HG02885 (cell line): Measurements from ENCODE around the gene KCTD20.

Experiments
- ATAC-seq: cut with Tn5 transposase; IDR thresholded peaks from one replicate; pipeline ENCODE4 v1.9.1; 2021; ENCODE audit warnings: mild to moderate bottlenecking; ENCODE audit not compliant: unreplicated experiment, poor library complexity

The KCTD20 gene

DNA sequence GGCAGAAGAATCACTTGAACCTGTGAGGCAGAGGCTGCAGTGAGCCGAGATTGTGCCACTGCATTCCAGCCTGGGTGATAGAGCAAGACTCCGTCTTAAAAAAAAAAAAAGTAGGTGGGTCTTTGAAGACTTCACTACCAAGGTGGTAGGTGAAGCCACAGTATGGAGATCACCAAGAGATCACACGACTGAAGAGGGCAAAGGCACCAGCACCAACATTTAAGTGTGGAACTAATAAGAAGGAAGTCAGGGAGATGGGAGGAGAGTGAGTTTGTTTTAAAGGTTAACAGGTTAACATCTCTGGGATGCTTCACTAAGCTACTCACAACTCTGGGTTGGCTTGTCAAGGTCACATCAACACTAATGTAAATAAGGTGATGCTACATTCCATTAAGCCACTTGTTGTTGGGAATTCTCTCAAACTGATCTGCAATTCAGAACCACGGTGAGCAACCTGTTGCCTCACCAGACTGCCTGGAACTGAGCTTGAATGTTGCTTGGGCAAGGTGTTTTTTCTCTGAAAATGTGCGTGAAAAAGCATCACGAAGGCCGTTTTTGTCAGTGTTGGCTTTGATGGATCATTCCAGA, 48.7 kb downstream of the KCTD20 start:
- ATAC-seq: no peak

DNA sequence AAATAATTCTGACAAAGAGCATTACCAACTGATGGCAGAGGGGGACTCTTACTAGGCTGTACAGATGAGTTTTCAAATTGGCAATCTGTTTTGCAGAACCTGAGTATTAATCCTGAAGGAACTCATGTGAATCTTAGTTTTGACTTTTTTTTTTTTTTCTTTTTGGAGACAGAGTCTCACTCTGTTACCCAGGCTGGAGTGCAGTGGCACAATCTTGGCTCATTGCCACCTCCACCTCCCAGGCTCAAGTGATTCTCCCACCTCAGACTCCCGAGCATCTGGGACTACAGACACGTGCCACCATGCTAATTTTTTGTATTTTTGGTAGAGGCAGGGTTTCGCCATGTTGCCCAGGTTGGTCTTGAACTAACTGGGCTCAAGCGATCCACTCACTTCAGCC, 49.3 kb downstream of the KCTD20 start:
- no peak for ATAC-seq

DNA sequence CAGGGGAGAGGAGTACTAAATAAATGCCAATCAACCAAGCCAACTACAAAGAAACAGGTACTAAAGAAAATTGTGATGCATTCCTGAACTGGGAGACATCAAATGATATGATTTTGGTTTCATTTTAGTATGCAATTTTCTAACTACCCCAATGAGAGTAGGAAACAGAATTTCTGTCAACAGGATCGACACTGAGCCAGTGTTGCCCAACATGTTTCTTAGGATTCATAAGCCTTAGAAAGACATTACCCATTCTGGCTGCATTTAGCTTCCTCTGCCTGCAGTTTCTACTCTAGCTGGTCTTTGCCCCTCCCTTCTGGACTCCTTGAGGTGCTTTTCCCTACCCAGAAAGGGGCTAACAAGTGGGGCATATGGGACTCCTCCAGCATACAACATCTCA, 49.8 kb downstream of the KCTD20 start:
- no peak for ATAC-seq

DNA sequence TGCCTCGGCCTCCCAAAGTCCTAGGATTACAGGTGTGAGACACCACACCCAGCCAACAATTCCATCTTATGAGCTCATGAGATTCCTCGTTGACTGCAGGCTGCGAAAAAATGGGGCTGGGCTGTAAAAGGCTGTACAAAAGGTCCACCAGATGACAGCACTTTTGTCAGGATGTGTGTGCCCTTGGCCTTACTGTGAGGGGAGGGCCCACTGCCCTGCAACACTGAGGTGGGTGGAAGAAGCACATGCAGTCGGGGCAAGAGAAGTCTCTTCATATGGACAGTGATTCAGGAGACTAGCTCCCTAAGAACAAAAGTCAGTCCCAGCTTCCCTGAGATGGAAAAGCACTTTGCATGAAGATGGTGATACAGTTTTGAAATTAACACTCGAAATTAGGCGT, 50.5 kb downstream of the KCTD20 start:
- no peak for ATAC-seq

DNA sequence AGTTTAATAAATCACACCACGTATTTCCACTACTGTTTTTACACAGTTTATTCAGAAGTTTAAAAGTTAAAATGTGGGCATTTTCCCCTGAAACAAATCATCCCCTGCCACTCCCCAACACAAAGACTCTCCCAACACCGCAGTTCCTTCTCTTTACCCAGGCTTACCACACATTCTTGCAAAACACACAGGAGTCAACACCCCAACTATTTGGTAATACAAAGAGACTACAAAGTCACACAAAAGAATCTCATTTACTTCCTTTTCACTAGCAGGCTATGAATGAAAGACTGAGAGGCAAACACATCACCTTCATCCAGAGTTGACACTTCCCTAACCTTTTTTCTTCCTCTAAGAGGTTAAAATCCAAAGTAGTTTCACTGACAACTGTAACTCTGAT, 51.1 kb downstream of the KCTD20 start:
- no peak for ATAC-seq

DNA sequence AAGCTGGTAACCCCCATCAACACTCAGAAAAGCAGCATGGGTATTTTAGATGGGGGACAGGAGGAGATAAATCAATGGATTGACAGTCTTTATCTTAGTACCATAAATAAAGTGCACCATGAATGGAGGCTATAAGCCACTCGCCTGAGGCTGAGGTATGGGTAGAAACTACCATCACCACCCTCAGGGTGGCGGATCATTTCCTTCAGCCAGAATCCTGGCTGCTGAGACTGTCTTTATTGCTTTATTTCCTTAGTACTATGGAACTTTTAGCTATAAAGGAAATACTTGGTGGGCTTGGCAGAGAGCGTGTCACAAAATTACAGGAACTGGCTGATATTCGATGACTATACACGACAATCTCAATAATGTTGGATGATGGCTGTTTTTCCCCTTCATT, 52.3 kb downstream of the KCTD20 start:
- ATAC-seq: no peak

DNA sequence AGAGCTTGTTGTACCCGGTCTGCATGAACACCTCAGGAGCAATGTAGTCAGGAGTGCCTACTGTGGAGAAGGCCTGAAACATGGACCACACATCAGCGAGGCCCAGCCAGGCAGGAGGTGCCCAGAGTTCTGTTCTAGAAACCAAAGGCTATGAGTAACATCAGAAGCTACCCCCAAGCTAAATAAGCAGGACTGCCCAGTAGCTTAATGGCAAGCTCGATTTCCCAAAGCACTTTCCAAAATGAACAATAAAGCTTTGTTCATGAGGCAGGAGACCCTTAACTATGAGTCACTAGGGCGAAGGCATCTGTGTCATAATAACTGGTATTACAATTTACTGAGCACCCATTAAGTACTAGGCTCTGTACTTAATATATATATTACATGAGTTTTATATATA, 57.1 kb downstream of the KCTD20 start:
- no peak for ATAC-seq

DNA sequence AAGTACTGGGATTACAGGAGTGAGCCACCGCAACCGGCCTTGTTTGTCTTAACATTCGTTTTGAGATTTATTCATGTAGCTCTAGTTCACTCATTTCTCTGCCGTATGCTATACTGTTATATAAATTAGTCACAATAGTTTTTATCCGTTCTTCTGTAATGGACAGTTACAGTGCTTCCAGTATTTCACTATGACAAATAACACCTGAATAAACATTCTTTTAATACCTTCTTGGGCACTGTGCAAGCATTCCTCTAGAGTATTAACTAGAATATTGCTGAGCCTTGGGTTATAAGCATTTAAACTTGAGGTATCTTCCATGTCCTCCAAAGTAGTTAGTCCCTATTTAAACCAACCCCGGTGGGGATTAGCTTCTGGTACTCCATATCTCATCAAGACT, 58.9 kb downstream of the KCTD20 start:
- no peak for ATAC-seq

DNA sequence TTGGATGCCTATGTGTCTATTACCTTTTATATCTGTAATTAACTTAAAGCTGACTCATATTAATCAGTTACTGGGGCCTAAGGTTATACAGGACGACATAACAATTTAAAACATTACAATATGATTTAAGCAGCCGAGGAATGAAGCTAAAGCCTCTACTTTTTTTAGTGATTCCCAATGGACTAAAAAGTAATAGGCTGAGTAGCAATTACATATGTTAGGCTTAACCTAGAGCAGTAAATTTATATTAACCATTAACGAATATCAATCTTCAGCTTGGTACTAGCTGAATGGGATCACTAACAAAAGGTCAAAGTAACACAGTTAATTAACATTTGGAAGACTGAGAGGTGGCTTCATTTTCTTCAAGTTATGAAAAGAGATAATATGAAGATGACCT, 61.4 kb downstream of the KCTD20 start:
- no peak for ATAC-seq

DNA sequence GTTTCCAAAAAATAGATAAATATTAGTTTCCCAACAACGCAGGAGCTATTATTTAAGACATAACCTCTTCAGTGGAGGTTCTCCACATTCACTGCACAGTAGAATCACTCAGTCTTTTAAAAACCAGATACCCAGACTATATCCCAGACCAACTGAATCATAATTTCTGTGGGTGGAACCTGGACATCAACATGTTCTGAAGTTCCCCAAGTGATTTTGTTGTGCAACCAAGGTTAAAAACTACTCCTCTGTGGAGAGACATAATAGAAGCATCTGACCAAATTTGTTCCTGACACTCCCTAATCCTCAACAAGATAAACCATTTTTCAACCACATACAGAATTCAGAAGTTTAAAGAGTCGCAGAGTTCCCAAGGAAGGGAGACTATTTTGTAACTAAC, 62.2 kb downstream of the KCTD20 start:
- no peak for ATAC-seq

DNA sequence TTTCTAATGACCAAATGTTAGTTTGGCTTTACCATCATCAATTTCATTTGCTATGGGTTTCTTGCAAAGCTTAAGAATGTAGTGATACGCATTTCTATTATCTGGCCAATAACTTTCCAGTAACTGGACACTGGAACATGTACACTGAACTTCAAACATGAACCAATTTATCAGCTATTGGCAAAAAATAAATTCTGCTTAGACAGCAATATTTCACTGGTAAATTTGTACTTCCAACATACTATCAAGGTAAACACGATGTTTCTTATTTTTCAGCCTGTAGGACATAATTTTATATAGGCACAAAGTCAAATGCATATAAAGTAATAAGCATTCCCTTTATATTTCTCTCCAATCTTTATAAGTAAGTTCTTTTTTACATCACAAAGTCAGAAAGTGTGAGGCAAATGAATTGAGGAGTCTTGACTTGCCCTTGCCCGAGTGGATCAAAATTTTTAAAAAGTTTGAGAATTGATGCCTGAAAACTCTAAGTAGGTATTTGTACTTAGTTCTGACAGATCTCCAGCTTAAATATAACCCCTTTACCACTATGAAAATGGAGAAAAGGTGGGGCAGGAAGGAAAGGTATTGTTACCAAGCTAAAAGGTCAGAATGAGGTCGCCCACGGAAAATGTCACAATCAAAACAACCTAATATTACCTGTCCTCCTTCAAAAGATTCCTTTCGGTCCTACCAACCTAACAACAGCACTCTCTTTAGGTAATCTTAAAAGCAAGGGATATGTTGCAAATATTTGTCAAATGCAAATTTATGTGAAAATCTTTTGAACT, 63.1 kb downstream of the KCTD20 start:
- ATAC-seq: no peak

DNA sequence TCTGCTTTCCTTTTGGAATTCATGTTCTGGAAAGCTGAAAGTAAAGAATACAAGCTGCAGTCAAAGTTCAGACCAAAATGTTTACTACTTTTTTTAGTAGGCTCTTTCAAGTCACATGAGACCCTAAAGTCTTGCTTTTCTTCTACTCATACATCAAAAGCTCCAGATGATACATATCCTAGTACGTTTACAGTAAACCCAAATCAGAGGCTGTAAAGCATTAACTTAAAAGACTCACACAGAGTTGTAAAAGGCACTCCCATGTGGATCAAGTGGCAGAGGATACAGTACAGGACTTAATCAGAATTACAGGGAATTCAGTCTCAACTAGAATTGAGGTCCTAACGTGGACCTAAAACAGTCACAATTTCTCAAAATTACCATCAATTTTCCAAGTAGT, 63.8 kb downstream of the KCTD20 start:
- no peak for ATAC-seq

DNA sequence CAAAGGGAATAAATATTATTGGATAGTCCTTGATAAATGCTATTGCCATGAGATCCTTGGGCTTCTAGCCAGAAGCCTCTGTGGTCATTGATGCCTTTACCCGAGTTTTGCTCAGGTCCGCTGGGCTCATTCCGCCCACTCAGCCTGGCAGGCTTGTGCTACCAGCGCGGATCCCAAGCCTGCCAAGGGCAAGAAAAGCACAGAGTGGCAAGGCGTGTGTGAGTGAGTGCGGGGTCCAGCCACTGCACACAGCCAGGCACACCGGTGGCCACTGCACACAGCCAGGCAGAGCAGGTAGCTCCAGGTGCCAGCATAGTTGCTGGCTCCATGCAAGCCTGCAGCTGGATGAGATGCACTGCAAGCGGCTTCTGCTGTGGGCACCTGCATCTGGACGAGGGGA, 65.7 kb downstream of the KCTD20 start:
- no peak for ATAC-seq

DNA sequence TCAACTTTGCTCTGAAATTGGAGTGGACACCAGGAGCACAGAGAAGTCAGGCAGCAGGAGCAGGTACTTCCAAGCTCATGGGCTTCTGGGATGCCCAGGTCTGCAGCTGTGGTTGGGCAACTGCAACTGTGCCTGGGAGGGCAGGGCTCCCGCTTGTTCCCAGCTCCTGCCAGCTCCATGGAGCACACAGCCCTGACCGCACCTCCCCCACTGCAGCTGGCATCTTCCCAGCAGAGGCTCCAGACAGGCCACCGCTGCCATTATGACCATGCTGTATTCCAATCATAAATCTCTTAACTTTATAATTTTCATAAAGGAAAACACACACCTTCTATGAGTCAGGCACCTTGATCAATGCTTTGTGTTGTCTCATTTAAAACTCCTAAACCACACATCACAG, 67.6 kb downstream of the KCTD20 start:
- no peak for ATAC-seq

DNA sequence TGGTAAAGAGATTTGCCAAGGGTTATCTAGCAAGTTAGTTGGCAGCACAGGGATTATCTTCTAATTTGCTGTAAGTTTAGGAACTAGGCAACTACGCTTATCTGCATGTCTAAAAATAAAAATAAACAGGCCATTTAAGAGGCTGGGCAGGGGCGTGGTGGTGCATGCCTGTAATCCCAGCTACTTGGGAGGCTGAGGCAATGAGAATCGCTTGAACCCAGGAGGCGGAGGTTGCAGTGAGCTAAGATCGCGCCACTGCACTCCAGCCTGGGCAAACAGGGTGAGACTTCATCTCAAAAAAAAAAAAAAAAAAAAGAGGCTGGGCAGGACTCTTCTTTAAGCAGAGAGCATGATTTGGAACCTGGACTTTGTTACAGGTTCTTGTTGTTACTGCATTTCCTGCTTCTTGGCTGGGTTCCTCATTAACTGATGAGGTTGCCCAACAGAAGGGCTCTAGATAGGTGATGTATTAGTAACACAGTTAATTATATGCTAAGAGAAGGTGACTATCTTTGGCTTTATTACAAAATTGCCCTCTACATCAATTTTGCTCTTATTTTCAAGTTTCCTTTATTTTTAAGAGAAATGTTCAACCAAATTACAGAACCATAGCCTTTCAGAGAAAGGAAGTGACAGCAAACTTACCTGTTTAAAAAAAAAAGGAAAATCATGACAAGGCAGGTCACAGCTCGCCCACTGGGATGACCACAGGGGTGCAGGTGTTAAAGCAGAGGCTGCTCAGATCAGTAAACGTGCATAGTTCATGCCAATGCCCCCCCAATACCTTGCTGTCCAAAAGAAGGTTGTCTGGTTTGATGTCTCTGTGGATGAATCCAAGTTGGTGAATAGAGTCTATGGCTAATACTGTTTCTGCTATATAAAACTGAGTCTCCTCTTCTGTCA, 72.0 kb downstream of the KCTD20 start:
- ATAC-seq: no peak

DNA sequence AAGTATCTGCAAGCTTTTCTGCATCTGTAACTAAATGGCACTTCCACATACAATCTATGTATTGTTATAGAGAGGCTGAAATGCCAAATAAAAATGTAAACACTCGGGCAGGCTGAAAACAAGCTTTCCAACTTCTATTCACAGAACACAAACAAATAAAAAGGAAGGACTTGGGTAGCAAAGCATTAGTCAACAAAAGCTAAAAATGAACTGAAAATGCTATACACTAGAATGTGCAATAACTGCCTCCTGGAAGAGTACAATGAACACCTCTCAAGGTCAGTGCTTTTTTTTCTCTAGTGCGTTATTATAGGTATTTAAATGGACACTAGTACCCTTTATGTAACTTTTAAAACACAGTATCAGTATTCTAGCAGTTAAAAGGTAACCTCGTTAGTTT, 73.0 kb downstream of the KCTD20 start:
- no peak for ATAC-seq

DNA sequence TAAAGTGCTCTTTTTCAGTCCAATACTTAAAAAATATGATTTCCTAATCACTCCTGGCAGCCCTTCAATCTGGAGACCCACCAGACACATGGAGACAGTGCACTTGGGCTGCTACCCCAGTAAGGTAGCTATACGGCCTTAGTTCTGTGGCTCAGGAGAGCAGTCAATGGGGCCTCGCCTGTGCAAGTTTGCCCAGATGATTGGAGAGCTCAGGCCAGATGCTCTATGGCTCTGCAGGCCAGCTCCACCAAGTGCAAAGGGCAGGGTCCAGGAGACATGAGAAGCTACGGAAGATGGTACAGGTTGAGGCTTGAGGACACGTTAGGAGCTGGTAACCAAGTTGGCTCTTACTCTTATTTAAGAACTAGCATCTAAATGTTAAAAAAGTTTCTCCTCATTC, 73.8 kb downstream of the KCTD20 start:
- no peak for ATAC-seq

DNA sequence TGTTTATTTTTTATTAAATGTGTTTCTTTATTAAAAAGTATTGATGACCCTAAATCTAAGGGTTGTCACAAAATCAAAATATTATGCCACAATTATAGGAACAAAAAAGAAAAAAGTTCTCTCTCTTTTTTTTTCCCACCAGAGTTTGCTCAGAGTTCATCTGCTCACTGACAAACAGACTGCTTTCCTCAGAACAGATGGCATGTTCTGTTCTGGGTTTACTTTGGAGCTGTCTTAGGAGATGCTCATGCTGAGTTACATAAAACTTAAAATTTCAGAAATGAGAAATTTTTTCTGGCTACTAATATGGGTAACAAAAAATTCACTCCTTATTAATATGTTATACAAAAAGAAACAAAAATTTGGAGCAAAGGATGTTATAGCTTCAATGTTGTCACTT, 74.2 kb downstream of the KCTD20 start:
- ATAC-seq: no peak

DNA sequence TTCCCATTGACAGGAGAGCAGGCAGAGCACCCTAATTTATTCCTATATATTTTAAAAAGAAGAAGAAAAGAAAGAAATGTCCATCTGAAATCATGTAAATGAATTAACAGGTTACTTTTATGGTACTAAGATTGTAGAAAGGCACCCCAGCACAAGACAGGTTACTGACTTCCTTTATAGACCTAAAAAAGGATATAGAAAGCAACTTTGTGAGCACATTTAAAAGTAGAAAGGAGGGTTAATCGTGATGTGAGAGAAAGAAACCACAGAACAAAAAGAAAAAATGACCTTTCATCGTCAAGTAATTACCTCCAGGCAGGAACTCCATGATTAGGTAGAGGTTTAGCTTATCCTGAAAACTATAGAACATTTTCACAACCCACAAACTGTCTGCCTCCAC, 74.6 kb downstream of the KCTD20 start:
- no peak for ATAC-seq

DNA sequence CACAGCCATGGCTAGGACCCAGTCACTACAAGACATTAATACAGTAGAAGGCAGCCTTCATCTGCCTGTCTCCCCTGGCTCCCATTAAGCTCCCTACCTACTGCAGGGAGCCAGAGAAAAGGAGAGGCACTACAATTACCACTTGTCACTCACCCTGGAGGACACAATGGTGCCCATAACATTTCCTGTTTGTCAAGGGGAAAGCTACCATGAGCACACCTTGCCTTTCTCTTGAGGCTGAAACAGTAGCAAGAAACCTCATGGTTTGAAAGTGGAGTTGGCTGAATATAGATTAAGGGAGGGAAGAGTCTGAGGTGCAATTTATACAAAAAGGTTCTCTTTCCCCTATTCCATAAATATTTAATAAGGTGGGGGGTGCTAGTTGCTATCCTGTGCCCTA, 76.6 kb downstream of the KCTD20 start:
- ATAC-seq: no peak

DNA sequence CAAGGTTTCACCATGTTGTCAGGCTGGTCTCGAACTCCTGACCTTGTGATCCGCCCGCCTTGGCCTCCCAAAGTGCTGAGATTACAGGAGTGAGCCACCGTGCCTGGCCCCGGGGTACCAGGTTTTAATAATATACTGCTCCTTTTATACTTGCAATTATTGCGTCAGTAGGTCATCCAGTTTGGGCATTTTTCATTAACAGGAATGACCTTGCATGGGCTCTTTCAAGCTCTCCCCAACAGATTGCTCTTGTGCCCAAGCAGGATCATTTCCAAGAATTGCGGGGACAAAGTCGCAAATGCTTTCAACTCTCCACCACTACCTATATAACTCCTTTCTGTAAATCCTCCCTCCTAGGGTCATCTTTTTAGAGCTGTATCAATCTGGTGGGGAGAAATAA, 80.7 kb downstream of the KCTD20 start:
- ATAC-seq: no peak
